Inferior parietal cortex (tissue), 1 donor: ENCODE results near the gene RELCH.

Experiments used
- DNase-seq: peaks from one replicate; pipeline ENCODE4 v3.0.0-alpha.2; 2016; ENCODE audit errors: extremely low spot score

Gene RELCH

GRCh38 chr18:62339106-62339988 lies 152.3 kb downstream of the RELCH start:
- DNase-seq, result no peak

GRCh38 chr18:62340996-62341395 lies 153.9 kb downstream of the RELCH start:
- DNase-seq, result no peak

DNA sequence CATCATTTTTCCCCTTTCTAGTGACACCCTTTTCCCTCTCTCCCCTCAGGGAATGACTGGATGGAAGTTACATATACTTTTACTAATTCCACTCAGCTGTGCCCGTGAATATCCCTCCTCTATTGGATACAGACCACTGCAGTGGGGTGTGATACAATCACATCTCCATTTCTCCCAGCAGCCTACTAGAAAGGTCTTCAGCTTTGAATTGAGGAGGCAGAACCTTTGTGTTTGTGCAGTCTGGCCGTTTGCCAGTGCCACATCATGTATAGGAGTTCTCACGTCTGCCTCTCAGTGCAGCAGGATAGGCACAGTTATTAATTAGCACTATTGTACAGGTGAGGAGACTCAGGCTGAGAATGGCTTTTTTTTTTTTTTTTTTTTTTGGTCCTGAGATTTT lies 154.4 kb downstream of the RELCH start:
- no peak for DNase-seq

GRCh38 chr18:62342884-62343283 lies 155.8 kb downstream of the RELCH start:
- no peak for DNase-seq

DNA sequence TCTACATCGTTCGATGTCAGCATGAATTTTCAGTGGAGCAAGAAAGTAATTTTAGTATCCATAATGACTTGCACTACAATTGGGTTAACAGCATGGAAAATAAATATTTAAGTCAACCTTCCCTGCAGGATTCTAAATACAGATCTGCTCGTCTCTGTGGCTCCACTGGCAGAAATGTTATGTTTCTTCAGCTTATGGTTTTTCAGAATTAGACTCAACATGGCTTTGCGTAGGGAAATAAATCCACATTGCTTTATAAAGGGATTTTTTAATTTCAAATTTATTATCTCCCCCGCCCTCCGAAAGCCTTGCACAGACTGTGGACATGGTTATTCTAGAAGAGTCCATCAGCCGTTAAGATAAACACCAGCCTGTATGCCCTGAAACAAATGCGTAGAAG lies 156.3 kb downstream of the RELCH start:
- no peak for DNase-seq

DNA sequence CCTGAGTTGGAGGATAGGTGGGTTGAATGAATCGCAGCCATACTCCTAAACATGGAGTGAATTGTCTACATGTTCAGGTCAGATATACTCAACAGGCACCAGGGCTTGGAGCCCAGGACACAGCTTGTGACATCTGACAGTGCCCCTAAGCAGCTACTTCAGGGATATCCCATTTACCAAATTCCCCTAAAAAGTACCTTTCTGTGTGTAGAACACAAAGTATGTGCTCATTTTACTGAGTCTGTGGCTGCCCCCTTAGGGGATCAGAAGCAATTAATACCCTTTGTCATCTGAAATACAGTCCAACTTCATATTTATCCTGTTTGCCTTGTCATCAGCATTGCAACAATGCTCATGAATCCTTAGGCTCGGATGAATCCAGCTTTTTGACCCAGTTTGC lies 158.9 kb downstream of the RELCH start:
- no peak for DNase-seq

DNA sequence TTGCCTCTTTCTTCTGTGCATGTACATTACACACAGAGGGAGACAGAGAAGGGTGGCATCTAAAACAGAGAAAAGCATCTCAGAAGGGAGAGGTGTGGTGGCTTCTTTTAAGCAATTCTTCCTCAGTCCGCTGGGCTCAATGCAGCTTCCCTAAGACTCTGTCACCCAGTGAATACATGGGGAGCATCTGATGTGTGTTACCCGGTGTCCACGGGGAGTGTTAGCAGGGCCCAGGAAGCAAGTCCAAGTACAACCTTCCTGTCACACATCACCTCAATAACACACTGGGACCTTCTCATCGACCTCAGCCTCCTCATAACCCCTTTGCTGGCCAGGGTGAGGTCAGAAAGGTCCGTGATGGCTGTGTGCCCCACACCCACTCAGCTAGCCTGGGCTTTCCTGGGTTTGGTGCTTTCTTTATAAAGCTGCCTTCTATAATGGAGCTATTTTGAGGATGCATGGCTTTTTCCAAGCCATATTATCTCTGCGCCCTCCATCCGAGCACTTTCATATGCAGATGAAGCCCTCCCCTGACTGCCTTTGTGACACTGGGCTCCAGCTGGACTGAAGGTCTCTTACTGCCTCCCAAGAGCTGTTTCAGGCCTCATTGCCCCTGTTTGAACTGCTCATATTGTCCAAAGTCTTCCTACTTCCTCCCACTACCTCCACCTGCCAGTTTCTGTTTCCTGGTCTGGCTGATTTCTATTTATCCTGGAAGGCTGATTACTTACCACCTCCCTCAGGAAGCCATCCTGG lies 159.5 kb downstream of the RELCH start:
- DNase-seq, result no peak

DNA sequence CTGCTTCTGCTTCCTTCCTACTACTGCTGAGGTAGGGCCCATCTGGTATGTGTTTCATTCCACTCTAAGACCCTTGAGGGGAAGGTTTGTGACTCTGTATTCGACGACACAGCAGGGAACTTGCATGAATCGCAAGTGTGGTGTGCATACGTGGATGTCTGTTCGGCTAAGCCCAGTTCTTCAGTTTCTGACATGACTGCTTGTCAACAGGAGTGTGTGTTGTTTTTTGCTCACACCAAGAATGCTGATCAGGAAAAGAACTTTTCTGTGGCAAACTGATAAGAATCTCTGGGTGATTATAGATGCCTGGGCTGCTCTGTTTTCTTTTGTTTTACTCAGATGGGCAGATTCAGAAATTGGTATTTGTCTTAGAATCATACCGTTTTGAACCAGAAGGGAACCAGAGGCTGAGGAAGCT lies 160.0 kb downstream of the RELCH start:
- no peak for DNase-seq

DNA sequence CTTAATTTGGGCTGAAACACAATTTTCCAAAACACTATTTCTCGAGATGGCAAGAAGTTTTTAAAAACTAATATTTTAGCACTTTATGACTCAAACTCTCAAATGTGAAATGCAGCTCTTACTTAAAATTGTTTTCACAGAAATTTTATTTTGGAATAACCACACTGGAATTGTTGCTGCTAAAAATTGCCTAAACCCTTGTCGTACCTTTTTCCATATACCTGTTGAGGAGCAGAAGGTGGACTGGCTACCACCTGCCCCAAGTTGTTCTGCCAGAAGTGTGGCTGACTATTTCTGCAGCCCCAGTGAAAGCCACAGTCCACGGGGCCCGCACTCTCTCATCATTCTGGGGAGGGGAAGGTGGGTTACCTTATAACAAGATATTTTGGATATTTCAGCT lies 161.4 kb downstream of the RELCH start:
- DNase-seq, result no peak

DNA sequence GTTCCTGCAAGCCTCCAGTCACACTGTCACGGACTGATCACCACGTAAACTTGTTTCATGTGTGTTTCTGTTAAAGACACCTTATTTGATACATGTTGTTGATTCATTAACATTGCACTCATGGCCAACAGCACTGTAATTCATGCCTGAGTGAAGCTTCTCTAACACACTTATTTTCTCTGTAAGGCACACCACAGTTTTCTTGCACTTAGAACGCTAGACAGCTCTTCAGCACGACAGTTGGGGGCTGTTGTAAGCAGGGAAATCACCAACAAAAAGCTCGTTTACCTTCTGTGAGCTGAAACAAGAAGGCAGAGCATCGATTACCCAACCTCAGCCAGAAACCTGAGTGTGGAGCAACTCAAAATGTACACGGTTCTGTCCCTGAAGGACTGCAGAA lies 166.1 kb downstream of the RELCH start:
- DNase-seq, result no peak

DNA sequence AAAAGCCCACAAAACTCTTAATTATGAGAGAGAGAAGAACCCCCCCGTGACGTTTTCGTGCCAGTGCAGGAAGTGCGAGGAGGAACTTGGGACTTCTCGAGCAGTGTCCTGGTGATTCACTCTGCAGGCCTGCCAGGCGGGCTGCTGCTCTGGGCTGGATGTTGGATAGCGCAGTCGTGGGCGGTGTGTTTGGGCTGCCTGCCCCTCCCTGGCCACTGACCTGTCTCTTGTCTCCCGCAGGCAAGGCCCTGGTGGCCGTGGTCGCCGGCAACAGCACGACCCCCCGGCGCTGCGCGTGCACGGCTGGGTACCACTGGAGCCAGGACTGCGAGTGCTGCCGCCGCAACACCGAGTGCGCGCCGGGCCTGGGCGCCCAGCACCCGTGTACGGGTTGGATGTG lies 167.1 kb downstream of the RELCH start:
- no peak for DNase-seq

DNA sequence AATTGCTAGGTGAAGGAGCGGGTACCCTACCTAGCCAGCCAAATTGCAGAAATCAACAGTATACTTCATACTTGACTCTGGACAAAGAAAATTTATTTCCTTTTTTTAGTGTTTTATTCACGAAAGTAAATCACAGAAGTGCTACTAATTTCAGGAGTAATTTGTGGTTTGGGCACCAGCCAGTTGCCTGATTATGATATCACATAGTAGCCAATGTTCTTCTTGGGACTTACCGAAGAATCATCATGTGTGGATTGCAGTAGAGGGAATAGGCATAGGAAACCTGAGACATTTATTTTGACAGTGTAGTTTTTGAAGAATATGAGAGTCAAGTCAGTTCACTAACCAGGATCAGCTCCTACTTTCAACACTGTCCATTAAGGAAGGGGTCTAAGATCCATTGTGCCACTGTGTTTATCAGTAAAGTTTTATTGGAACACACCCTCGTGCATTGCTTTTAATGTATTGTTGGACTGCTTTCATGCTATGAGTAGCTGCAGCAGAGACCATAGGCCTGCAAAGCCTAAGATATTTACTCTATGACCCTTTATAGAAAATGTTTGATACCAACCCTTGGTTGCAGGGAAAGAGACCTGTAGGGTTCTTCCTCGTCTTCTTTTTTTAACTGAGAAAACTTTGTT lies 170.1 kb downstream of the RELCH start:
- DNase-seq, result no peak
